Measurements from ENCODE around the gene NEURL3.

Gene NEURL3

DNA sequence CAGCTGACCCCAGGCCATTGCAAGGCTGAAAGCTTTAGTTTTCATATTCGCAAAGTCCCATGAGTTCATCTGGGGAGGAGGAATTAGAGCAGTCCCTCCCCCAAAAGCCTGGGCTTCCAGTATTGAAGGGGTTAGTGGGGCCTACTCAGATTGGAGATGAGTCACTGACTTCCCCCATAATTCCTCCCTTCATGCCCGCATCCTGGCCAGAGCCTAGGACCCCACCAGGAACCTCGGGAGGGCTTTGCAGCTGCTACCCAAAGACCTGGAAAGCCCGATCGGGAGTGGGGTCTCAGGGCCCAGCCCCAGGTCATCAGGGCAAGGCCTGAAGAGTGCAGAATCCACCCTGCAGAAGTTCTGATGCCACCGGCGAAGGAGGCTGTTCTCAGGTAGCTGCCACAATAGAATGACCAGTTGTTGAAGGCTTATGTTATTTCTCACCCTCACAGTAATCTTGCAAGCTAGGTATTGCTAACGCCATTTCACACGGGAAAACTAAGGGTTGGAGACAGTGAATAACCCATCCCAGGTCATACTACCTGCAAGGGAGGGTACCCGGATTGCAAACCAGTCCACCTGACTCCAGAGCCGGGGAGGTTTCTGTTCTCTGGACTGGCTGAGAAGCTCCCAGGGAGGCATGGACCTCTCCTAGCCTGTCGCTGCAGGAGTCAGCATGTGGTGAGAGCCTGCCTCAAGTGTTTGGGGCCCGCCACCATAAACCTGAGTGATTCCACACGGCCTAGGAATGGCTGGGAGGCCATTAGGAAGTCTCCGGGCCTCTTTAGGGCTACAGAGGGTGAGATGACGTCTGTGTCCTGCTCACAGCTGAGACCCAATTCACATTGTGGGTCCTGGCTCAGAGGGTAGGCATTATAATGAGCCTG is 25.6 kb upstream of the NEURL3 start:
- Histone ChIP-seq H3K9ac (ENCODE audit: low read depth, low read length) (no peak overlapping the region), H3K4me1 (ENCODE audit: insufficient read depth, low read length) (peaks cover 8% of the 10 kb centered on the region; the same call in 1 of the 2 replicates), H3K36me3 (ENCODE audit: insufficient read depth, low read length) (no peaks in the 10 kb centered on the region), H3K27ac (ENCODE audit: low read depth, low read length) (no peak overlapping the region), H3K9me3 (ENCODE audit: insufficient read depth, low read depth, low read length) (no peaks in the 10 kb centered on the region), H3K27me3 (ENCODE audit: insufficient read depth, low read length) (peaks cover 40% of the 10 kb centered on the region), H3K4me3 (ENCODE audit: low read length) (no peak overlapping the region)
- 83% methylated on average over 16 of the region's 16 CpGs for WGBS

DNA sequence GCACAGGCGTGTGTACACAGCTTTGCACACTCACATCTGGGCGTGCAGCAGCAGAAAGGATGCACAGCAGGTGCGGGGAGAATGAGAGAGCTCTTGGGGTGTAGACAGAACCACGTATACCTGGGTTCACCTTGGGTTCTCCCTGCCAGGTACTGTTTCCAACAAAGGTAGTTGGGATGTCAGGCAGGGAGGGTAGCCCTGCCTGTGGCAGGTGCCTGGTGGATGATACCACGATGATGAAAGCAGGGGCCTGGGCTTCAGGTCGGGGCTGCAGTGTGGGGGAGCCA is 24.9 kb upstream of the NEURL3 start:
- no peak overlapping the region for H3K27ac ChIP-seq (ENCODE audit: low read depth, low read length)
- H3K9ac ChIP-seq (ENCODE audit: low read depth, low read length): no peak overlapping the region
- H3K9me3 ChIP-seq (ENCODE audit: insufficient read depth, low read depth, low read length): no peaks in the 10 kb centered on the region
- WGBS: 76% methylated on average over 6 of the region's 6 CpGs
- H3K4me3 ChIP-seq (ENCODE audit: low read length): no peak overlapping the region
- H3K4me1 ChIP-seq (ENCODE audit: insufficient read depth, low read length): peaks cover 8% of the 10 kb centered on the region; the same call in 1 of the 2 replicates
- no peaks in the 10 kb centered on the region for H3K36me3 ChIP-seq (ENCODE audit: insufficient read depth, low read length)
- H3K27me3 ChIP-seq (ENCODE audit: insufficient read depth, low read length): peaks cover 46% of the 10 kb centered on the region

DNA sequence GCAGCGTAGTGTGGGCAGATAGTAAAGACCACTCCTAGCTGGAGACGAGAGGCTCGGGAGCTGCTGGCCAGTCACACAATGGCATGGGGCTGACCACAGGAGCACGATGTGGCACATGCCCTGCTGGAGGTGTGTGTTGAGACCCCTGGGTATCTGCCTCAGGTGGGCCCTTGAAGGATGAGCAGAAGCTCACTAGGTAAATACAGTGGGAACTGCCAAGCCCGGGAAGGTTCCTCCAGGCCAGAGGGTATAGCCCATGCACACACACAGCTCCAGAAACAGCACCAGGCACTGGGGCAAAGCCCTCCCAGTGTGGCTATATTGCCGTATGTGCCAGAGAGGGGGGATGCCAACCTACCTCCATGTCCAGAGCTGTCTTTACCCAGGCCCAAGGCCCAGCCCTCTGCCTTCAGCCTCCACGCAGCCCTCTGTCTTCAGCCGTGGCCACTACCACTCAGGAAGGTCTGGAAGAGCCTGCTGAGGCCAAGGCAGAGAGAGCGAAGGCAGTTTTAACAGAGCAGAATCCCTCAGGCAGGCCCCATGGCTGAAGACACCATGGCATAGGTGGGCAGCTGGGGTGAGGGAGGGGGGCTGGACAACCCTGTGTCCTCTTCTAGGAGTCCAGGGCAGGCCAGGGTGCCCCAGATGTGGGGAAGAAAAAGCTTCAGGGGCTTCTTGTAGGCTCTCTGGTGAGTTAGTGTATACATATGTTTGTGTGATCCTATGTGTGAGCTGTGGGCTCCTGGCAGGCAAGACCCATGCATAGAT is 24.4 kb upstream of the NEURL3 start:
- WGBS: 92% methylated on average over 9 of the region's 9 CpGs
- Histone ChIP-seq H3K9ac (ENCODE audit: low read depth, low read length) (no peak overlapping the region), H3K27ac (ENCODE audit: low read depth, low read length) (no peak overlapping the region), H3K27me3 (ENCODE audit: insufficient read depth, low read length) (peaks cover 47% of the 10 kb centered on the region), H3K9me3 (ENCODE audit: insufficient read depth, low read depth, low read length) (no peaks in the 10 kb centered on the region), H3K4me3 (ENCODE audit: low read length) (no peak overlapping the region), H3K36me3 (ENCODE audit: insufficient read depth, low read length) (no peaks in the 10 kb centered on the region), H3K4me1 (ENCODE audit: insufficient read depth, low read length) (peaks cover 8% of the 10 kb centered on the region; the same call in 1 of the 2 replicates)

DNA sequence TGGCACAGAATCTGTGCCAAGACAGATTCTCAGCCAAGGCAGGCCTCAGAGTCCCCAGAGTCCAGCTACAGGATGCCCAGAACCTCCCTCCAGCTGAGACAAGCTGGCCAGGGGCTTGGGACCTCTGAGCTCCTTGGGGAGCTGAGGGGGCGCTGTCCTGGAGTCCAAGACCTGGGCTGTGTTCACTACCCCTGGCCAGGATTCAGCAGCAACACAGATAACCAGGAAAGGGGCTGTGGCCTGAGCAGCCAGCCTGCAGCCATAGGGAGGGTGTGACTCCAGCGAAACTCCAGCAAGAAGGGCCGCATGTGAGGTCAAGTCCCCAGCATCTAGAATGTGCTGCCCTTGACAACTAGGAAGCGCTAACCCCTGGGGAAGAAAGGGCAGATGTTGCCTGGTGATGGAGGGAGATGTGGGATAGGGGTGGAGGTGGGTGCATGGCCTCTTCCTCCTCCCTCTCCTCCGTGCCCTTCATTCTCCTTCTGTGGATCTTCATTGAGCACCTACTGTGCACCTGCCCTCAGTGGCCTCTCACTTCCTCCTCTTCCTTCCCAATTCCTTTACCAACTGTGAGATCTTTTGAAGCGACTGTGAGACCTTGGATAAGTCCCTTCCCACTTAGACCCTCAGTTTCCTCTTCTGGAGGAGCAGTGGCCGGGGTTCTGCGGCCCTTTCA is 23.7 kb upstream of the NEURL3 start:
- Histone ChIP-seq H3K4me3 (ENCODE audit: low read length) (no peak overlapping the region), H3K27ac (ENCODE audit: low read depth, low read length) (no peak overlapping the region), H3K4me1 (ENCODE audit: insufficient read depth, low read length) (peaks cover 8% of the 10 kb centered on the region; the same call in 1 of the 2 replicates), H3K9me3 (ENCODE audit: insufficient read depth, low read depth, low read length) (no peaks in the 10 kb centered on the region), H3K27me3 (ENCODE audit: insufficient read depth, low read length) (peaks cover 47% of the 10 kb centered on the region), H3K9ac (ENCODE audit: low read depth, low read length) (no peak overlapping the region), H3K36me3 (ENCODE audit: insufficient read depth, low read length) (no peaks in the 10 kb centered on the region)
- WGBS: 89% methylated on average over 8 of the region's 8 CpGs

DNA sequence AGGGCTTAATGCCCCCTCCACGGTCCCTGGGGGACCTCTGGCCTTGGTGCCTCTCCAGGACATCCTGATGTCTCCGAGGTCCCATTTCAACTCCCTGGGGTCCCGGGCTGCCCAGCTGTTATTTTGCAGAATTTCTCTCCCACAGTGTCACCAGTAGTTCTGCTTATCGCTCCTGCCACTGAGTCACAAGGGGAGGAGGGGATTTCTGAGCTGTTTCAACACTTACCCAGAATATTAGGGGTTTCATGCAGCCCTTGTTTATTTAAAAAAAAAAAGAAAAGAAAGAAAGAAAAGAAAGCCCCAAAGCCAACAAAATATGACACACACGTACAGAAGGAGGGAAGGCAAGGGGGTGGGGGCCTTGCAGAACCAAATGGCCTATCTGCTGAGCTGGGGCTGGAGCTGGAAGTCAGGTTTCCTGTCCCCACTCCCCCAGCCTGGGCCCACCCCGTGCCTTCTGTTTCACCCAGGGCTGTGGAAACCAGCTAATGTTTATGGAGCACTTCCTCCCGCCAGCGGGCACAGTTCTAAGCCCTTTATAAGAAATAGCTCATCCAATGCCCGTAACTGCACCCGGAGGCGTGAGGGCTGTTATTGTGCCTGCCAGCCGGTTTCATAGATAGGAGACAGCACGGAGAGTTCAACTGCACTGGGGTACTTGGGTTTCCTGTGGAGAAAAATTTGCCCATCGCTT is 23.0 kb upstream of the NEURL3 start:
- peak overlapping the region; percentile 57 for H3K4me3 ChIP-seq (ENCODE audit: low read length)

DNA sequence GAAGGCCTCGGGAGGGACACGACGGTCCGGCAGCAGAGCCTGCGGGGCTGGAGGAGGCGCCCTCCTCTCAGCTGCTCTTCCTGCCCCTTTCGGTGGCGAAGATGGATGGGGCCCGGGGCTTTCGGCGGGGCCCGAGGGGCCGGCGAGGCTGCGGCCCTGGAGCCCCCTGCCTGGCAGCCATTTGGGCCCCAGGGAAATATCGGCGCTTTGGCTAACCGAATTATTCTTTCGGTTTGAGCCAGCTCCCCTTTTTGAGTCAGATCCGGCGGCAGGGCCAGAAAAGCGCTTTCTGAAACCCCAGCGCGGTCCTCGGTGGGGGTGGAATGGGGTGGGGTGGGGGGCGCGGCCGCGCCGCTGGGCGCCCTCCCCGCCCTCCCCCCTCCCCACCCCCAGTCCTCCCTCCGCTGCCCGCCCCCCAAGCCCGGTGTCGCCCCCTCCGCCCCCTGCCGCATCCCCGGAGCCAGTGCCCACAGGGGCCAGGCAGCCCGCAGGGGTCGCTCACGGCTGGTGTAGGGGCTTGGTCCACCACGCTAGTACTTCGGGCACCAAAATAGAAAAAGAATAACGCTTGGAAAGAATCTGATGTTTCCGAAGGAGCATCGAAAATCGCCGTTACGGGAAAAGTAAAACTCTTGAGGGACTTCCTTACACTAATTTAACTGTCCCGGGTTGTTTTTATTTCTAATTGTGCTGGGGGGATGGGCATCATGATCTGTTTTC is 22.3 kb upstream of the NEURL3 start:
- Histone ChIP-seq H3K9ac (ENCODE audit: low read depth, low read length) (peak overlapping the region; percentile 59; the same call in 1 of the 2 replicates), H3K27me3 (ENCODE audit: insufficient read depth, low read length) (peaks cover 47% of the 10 kb centered on the region), H3K4me1 (ENCODE audit: insufficient read depth, low read length) (peaks cover 3% of the 10 kb centered on the region; the same call in 1 of the 2 replicates), H3K4me3 (ENCODE audit: low read length) (peak overlapping the region; percentile 57), H3K9me3 (ENCODE audit: insufficient read depth, low read depth, low read length) (no peaks in the 10 kb centered on the region), H3K27ac (ENCODE audit: low read depth, low read length) (no peak overlapping the region), H3K36me3 (ENCODE audit: insufficient read depth, low read length) (no peaks in the 10 kb centered on the region)
- WGBS: 3% methylated on average over 39 of the region's 51 CpGs

More for the DNA sequence above, 23.0 kb upstream of the NEURL3 start:
- Histone ChIP-seq H3K4me1 (ENCODE audit: insufficient read depth, low read length) (peaks cover 3% of the 10 kb centered on the region; the same call in 1 of the 2 replicates), H3K36me3 (ENCODE audit: insufficient read depth, low read length) (no peaks in the 10 kb centered on the region), H3K9me3 (ENCODE audit: insufficient read depth, low read depth, low read length) (no peaks in the 10 kb centered on the region), H3K27ac (ENCODE audit: low read depth, low read length) (no peak overlapping the region), H3K27me3 (ENCODE audit: insufficient read depth, low read length) (peaks cover 47% of the 10 kb centered on the region), H3K9ac (ENCODE audit: low read depth, low read length) (no peak overlapping the region)
- 64% methylated on average over 12 of the region's 14 CpGs for WGBS

DNA sequence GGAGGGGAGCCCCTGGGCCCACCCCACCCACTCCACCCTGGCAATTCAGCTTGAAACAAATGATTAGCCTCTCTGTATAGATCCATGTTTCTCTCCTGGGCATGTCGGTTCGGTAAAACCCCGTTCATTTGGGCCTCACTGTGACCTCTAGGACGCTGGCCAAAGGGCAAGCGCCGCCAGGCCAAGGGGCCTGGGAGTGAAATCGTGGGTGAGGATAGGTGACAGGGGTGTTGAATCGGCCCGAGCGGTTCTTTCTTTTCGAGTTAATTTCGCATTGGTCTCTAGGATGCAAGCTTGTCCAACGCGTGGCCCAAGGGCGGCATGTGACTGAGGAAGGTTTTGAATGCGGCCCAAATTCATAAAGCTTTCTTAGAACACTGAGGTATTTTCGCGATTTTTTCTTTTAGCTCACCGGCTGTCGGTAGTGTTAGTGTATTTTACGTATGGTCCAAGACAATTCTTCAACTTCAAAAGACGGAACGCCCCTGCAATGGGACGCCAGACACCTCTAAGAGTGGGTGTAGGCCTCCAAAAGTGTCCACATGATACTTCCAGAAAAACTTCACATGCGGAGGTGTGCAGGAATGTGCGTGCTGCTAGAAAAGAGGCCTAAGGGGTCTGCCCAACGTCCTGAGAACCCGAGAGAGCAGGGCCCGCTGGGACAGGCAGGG is 21.6 kb upstream of the NEURL3 start:
- peak overlapping the region; percentile 59; the same call in 1 of the 2 replicates for H3K9ac ChIP-seq (ENCODE audit: low read depth, low read length)
- peaks cover 47% of the 10 kb centered on the region for H3K27me3 ChIP-seq (ENCODE audit: insufficient read depth, low read length)
- no peaks in the 10 kb centered on the region for H3K36me3 ChIP-seq (ENCODE audit: insufficient read depth, low read length)
- 81% methylated on average over 29 of the region's 29 CpGs for WGBS
- peaks cover 3% of the 10 kb centered on the region; the same call in 1 of the 2 replicates for H3K4me1 ChIP-seq (ENCODE audit: insufficient read depth, low read length)
- H3K27ac ChIP-seq (ENCODE audit: low read depth, low read length): no peak overlapping the region
- H3K4me3 ChIP-seq (ENCODE audit: low read length): peak overlapping the region; percentile 57
- no peaks in the 10 kb centered on the region for H3K9me3 ChIP-seq (ENCODE audit: insufficient read depth, low read depth, low read length)

DNA sequence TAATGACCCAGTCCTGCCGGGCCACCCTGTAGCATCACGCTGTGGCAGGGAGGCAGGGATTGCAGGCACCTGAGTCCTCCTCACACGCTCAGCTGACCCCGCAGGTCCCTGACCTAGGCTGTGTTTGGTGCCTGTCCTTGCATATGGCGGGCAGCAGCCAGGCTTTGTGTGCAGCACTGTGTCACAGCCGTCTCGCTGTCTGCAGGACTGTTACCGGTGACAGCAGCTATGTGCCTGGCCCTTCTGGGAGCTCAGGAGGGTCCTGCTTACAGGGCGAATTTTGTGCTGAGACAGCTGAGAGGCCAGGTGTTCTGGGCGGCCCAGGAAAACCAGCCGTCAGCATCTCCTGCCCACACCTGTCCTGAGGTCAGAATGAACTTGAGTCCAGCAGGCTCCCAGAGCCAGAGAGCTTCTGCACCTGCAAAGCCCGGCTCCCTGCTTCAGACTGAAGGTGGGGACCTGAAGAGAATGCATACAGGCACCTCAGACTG is 21.0 kb upstream of the NEURL3 start:
- Histone ChIP-seq H3K4me1 (ENCODE audit: insufficient read depth, low read length) (peaks cover 3% of the 10 kb centered on the region; the same call in 1 of the 2 replicates), H3K4me3 (ENCODE audit: low read length) (no peak overlapping the region), H3K36me3 (ENCODE audit: insufficient read depth, low read length) (no peaks in the 10 kb centered on the region), H3K9me3 (ENCODE audit: insufficient read depth, low read depth, low read length) (no peaks in the 10 kb centered on the region), H3K27ac (ENCODE audit: low read depth, low read length) (no peak overlapping the region), H3K27me3 (ENCODE audit: insufficient read depth, low read length) (peaks cover 42% of the 10 kb centered on the region), H3K9ac (ENCODE audit: low read depth, low read length) (no peak overlapping the region)
- WGBS: 94% methylated on average over 12 of the region's 12 CpGs

DNA sequence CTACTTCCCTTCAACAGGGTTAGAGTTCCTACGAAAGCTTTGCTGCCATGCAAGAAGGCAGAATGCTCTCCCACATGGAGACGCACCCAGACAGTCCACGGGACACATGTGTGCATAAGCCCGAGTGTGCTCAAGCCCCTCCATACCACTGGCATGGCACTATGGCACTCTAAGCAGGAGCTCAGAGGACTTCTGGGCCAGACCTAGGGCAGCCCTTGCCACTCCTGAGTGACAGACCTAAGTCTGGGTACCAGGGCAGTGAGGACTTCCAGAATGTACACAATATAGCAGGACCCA is 20.0 kb upstream of the NEURL3 start:
- no peaks in the 10 kb centered on the region for H3K36me3 ChIP-seq (ENCODE audit: insufficient read depth, low read length)
- no peak overlapping the region for H3K4me3 ChIP-seq (ENCODE audit: low read length)
- no peak overlapping the region for H3K9ac ChIP-seq (ENCODE audit: low read depth, low read length)
- H3K4me1 ChIP-seq (ENCODE audit: insufficient read depth, low read length): peaks cover 3% of the 10 kb centered on the region; the same call in 1 of the 2 replicates
- WGBS: 92% methylated on average over 4 of the region's 4 CpGs
- no peak overlapping the region for H3K27ac ChIP-seq (ENCODE audit: low read depth, low read length)
- H3K27me3 ChIP-seq (ENCODE audit: insufficient read depth, low read length): peaks cover 38% of the 10 kb centered on the region
- no peaks in the 10 kb centered on the region for H3K9me3 ChIP-seq (ENCODE audit: insufficient read depth, low read depth, low read length)

All from HUES64 (cell line).